ENCODE measurements around the gene ZNF93. TPM values are rescaled to one million over a fixed set of nuclear protein-coding genes. Genes with fewer than 3 reads are reported as not detected.
"Not testable (repeated sequence)": the region's sequence is repeated elsewhere in the genome, so short reads cannot be mapped to it uniquely, and the experiment has no call there.

The ZNF93 gene
- total RNA-seq, 1 experiment from 2014 or later = 58.1 TPM

- H3K14ac ChIP-seq (ENCODE audit: insufficient read depth, low read length); H3K4me3 Mint-ChIP-seq; H3K4me1 ChIP-seq (ENCODE audit: insufficient read depth, low read length); H2BK20ac ChIP-seq (ENCODE audit: low read depth, low read length, poor library complexity, severe bottlenecking); H2AK5ac ChIP-seq (ENCODE audit: insufficient read length, low read length); H4K91ac ChIP-seq (ENCODE audit: insufficient read length, low read depth, low read length); H2BK5ac ChIP-seq (ENCODE audit: insufficient read length, low read length); H3K9me3 ChIP-seq (ENCODE audit: control insufficient read depth, low read depth, low read length); H3K27ac Mint-ChIP-seq; H3K9ac ChIP-seq (ENCODE audit: extremely low read depth, insufficient read length, low read length); H3K4me2 ChIP-seq (ENCODE audit: insufficient read depth, insufficient read length, low read length); H3K79me2 ChIP-seq (ENCODE audit: insufficient read depth, low read length); H3K56ac ChIP-seq (ENCODE audit: insufficient read length, low read depth, low read length); H3K79me1 ChIP-seq (ENCODE audit: insufficient read depth, low read depth, low read length, poor library complexity, severe bottlenecking); H3K18ac ChIP-seq (ENCODE audit: insufficient read length, low read depth, low read length); H3K4ac ChIP-seq (ENCODE audit: low read depth, low read length); H3K23ac ChIP-seq (ENCODE audit: insufficient read length, low read depth, low read length); H3K27me3 ChIP-seq (ENCODE audit: insufficient read depth, low read length); H2BK12ac ChIP-seq (ENCODE audit: insufficient read length, low read depth, low read length); H4K20me1 ChIP-seq (ENCODE audit: control insufficient read depth, insufficient read depth, insufficient read length); H3K23me2 ChIP-seq (ENCODE audit: insufficient read length, low read depth, low read length, poor library complexity, severe bottlenecking); H3K36me3 Mint-ChIP-seq (ENCODE audit: insufficient read depth in 1 of 3, low read depth in 3 of 3); H2BK15ac ChIP-seq (ENCODE audit: low read depth, low read length); H3K27ac ChIP-seq (ENCODE audit: insufficient read length, low read depth, low read length); H3K27me3 Mint-ChIP-seq (ENCODE audit: low read depth); H4K8ac ChIP-seq (replicated peaks; ENCODE audit: insufficient read length, low read depth, low read length); H4K5ac ChIP-seq (ENCODE audit: insufficient read length, low read depth, low read length); H2AFZ ChIP-seq (ENCODE audit: low read length); H3T11ph ChIP-seq (ENCODE audit: low read length); H2BK120ac ChIP-seq (ENCODE audit: low read depth, low read length, poor library complexity, severe bottlenecking): not testable (repeated sequence)
- WGBS (ENCODE audit: extremely low coverage, insufficient read length, low lambda C conversion rate) = no CpG with 5 or more reads among the region's 9 CpGs
- H3K9me3 Mint-ChIP-seq = peaks cover 0 to 13% of the 10 kb centered on the region in 2 experiments; a peak in 4 of 5 replicates
- peaks cover 9 to 11% of the 10 kb centered on the region in 2 experiments for H3K4me1 Mint-ChIP-seq
- TF ChIP-seq CTCF (conservative IDR thresholded peaks at IDR 0.05) = peak; percentile 88
- peak; percentile 79 for DNase-seq
Measured at GRCh38 chr19:19959151-19959799, 58.5 kb downstream of the ZNF93 start.

All from H9 (cell line).